ENCODE results near the gene OSBPL1A. TPM values are rescaled to one million over a fixed set of nuclear protein-coding genes. Genes with fewer than 3 reads are reported as not detected.

The OSBPL1A gene
- total and polyA plus RNA-seq, 2 donors from 2014 or later = 27.0 to 40.3 TPM

- FAIRE-seq (no peak), DNase-seq (peak in 1 of 5 donors; percentile 53)
- Histone ChIP-seq H3K4me1 (ENCODE audit: control insufficient read depth in 2 of 3, insufficient read depth in 2 of 3, low read depth in 1 of 3, low read length in 3 of 3) (peaks cover 0 to 10% (median 2%) of the 10 kb centered on the region in 3 donors), H3K9ac (ENCODE audit: low read length in 3 of 3) (no peak overlapping the region), H3K9me3 (ENCODE audit: control insufficient read depth in 2 of 3, insufficient read depth in 1 of 3, low read length in 3 of 3) (no peaks in the 10 kb centered on the region), H3K4me3 (ENCODE audit: low read length in 3 of 3) (no peak overlapping the region), H3K27ac (ENCODE audit: low read depth in 2 of 2, low read length in 2 of 2) (no peak overlapping the region), H3K27me3 (ENCODE audit: control insufficient read depth, insufficient read depth, low read length) (no peaks in the 10 kb centered on the region), H3K36me3 (ENCODE audit: control insufficient read depth in 2 of 3, insufficient read depth in 3 of 3, low read length in 3 of 3) (peaks cover 0 to 23% (median 4%) of the 10 kb centered on the region in 3 donors)
- no peak for TF ChIP-seq CTCF (IDR thresholded peaks at IDR 0.05; ENCODE audit: borderline replicate concordance, extremely low read depth, insufficient read depth)
- intact Hi-C loops (cut with DNase I) = no loop called here
Measured at GRCh38 chr18:24234330-24234729, 163.3 kb downstream of the OSBPL1A start.

GRCh38 chr18:24232800-24233199 is 164.8 kb downstream of the OSBPL1A start:
- no peaks in the 10 kb centered on the region for H3K27me3 ChIP-seq (ENCODE audit: control insufficient read depth, insufficient read depth, low read length)
- DNase-seq = no peak
- no peak overlapping the region for H3K9ac ChIP-seq (ENCODE audit: low read length in 3 of 3)
- FAIRE-seq = no peak
- H3K27ac ChIP-seq (ENCODE audit: low read depth in 2 of 2, low read length in 2 of 2) = peak overlapping the region; percentile 64 to 68
- peak overlapping the region in 2 of 3 donors; percentile 3 to 5 for H3K4me3 ChIP-seq (ENCODE audit: low read length in 3 of 3)
- H3K4me1 ChIP-seq (ENCODE audit: control insufficient read depth in 2 of 3, insufficient read depth in 2 of 3, low read depth in 1 of 3, low read length in 3 of 3) = peaks cover 0 to 10% (median 2%) of the 10 kb centered on the region in 3 donors
- TF ChIP-seq CTCF (IDR thresholded peaks at IDR 0.05; ENCODE audit: borderline replicate concordance, extremely low read depth, insufficient read depth) = no peak
- intact Hi-C loops (cut with DNase I) = no loop called here
- no peaks in the 10 kb centered on the region for H3K9me3 ChIP-seq (ENCODE audit: control insufficient read depth in 2 of 3, insufficient read depth in 1 of 3, low read length in 3 of 3)
- H3K36me3 ChIP-seq (ENCODE audit: control insufficient read depth in 2 of 3, insufficient read depth in 3 of 3, low read length in 3 of 3) = peaks cover 0 to 11% (median 2%) of the 10 kb centered on the region in 3 donors

GRCh38 chr18:24231773-24232735 is 165.6 kb downstream of the OSBPL1A start:
- Histone ChIP-seq H3K9ac (ENCODE audit: low read length in 3 of 3) (no peak overlapping the region), H3K4me3 (ENCODE audit: low read length in 3 of 3) (peak overlapping the region in 2 of 3 donors; percentile 5 to 9), H3K27ac (ENCODE audit: low read depth in 2 of 2, low read length in 2 of 2) (peak overlapping the region; percentile 64 to 68), H3K4me1 (ENCODE audit: control insufficient read depth in 2 of 3, insufficient read depth in 2 of 3, low read depth in 1 of 3, low read length in 3 of 3) (peaks cover 0 to 10% (median 2%) of the 10 kb centered on the region in 3 donors), H3K27me3 (ENCODE audit: control insufficient read depth, insufficient read depth, low read length) (no peaks in the 10 kb centered on the region), H3K9me3 (ENCODE audit: control insufficient read depth in 2 of 3, insufficient read depth in 1 of 3, low read length in 3 of 3) (no peaks in the 10 kb centered on the region), H3K36me3 (ENCODE audit: control insufficient read depth in 2 of 3, insufficient read depth in 3 of 3, low read length in 3 of 3) (peaks cover 0 to 10% (median 2%) of the 10 kb centered on the region in 3 donors)
- DNase-seq (peak in 1 of 5 donors; percentile 56), FAIRE-seq (peak; percentile 67)
- intact Hi-C loops (cut with DNase I) = no loop called here
- TF ChIP-seq CTCF (IDR thresholded peaks at IDR 0.05; ENCODE audit: borderline replicate concordance, extremely low read depth, insufficient read depth) = no peak

All from kidney (tissue), 14 donors.